ENCODE data around the gene RAB42.
"Not testable (repeated sequence)": the region's sequence is repeated elsewhere in the genome, so short reads cannot be mapped to it uniquely, and the experiment has no call there.

Gene RAB42

GRCh38 chr1:28591708-28592320, at the start of gene RAB42:
Gene RAB42 (plus strand): TSS chr1:28592265. CDS start chr1:28592512, 247 bp downstream.
- no peak for DNase-seq

GRCh38 chr1:28545246-28545628, 46.8 kb upstream of the RAB42 start:
- DNase-seq: no peak

- DNase-seq: no peak
Measured at GRCh38 chr1:28548318-28548717, 43.7 kb upstream of the RAB42 start.

- DNase-seq: no peak
Measured at GRCh38 chr1:28551381-28551780, 40.7 kb upstream of the RAB42 start.

- DNase-seq: peak; percentile 71
Measured at GRCh38 chr1:28552758-28553663, 39.1 kb upstream of the RAB42 start, which contains the start of gene TRNAU1AP. Gene TRNAU1AP (plus strand): TSS chr1:28553085. CDS start chr1:28553111, 26 bp downstream.

- DNase-seq: no peak
Measured at GRCh38 chr1:28560886-28561285, 31.2 kb upstream of the RAB42 start.

GRCh38 chr1:28564310-28564709, 27.8 kb upstream of the RAB42 start:
- DNase-seq: no peak

GRCh38 chr1:28565040-28565439, 27.0 kb upstream of the RAB42 start:
- DNase-seq: no peak

GRCh38 chr1:28565726-28566125, 26.3 kb upstream of the RAB42 start:
- no peak for DNase-seq

GRCh38 chr1:28566931-28567330, 25.1 kb upstream of the RAB42 start:
- no peak for DNase-seq

GRCh38 chr1:28571911-28572310, 20.2 kb upstream of the RAB42 start:
- no peak for DNase-seq

GRCh38 chr1:28572891-28573290, 19.2 kb upstream of the RAB42 start:
- DNase-seq: not testable (repeated sequence)

- DNase-seq: no peak
Measured at GRCh38 chr1:28573564-28573963, 18.5 kb upstream of the RAB42 start.

- DNase-seq: no peak
Measured at GRCh38 chr1:28577052-28577678, 14.9 kb upstream of the RAB42 start.

- DNase-seq: no peak
Measured at GRCh38 chr1:28577738-28578536, 14.1 kb upstream of the RAB42 start.

- no peak for DNase-seq
Measured at GRCh38 chr1:28578696-28579218, 13.3 kb upstream of the RAB42 start.

GRCh38 chr1:28579401-28579800, 12.7 kb upstream of the RAB42 start:
- DNase-seq: no peak

- DNase-seq: no peak
Measured at GRCh38 chr1:28580722-28581530, 11.1 kb upstream of the RAB42 start.

- DNase-seq: peak; percentile 78
Measured at GRCh38 chr1:28581531-28582247, 10.4 kb upstream of the RAB42 start.

GRCh38 chr1:28582248-28582615, 9.8 kb upstream of the RAB42 start:
- no peak for DNase-seq

Data from 8988T (cell line).